Measurements from ENCODE around the gene USP48.
"Not testable (repeated sequence)": the region's sequence is repeated elsewhere in the genome, so short reads cannot be mapped to it uniquely, and the experiment has no call there.

USP48 gene

GRCh38 chr1:21828075-21828474, 45.1 kb upstream of the USP48 start:
- Histone ChIP-seq H3K27me3 (ENCODE audit: insufficient read depth, low read depth, severe bottlenecking) (no peaks in the 10 kb centered on the region), H3K9me3 (ENCODE audit: severe bottlenecking) (no peaks in the 10 kb centered on the region), H3K4me3 (ENCODE audit: low read depth, low read length) (no peak overlapping the region), H3K36me3 (peaks cover 19% of the 10 kb centered on the region), H3K27ac (no peak overlapping the region)
- no peak for TF ChIP-seq CTCF (IDR thresholded peaks at IDR 0.05; ENCODE audit: low read depth, low read length)
- DNase-seq, result no peak

- no peak overlapping the region for H3K27ac ChIP-seq
- no peak overlapping the region for H3K4me3 ChIP-seq (ENCODE audit: low read depth, low read length)
- no peak for DNase-seq
- peaks cover 19% of the 10 kb centered on the region for H3K36me3 ChIP-seq
- TF ChIP-seq CTCF (IDR thresholded peaks at IDR 0.05; ENCODE audit: low read depth, low read length), result no peak
- no peaks in the 10 kb centered on the region for H3K27me3 ChIP-seq (ENCODE audit: insufficient read depth, low read depth, severe bottlenecking)
- H3K9me3 ChIP-seq (ENCODE audit: severe bottlenecking), result no peaks in the 10 kb centered on the region
Observed at GRCh38 chr1:21827141-21827679, 44.3 kb upstream of the USP48 start.

GRCh38 chr1:21826694-21827093, 43.7 kb upstream of the USP48 start:
- H3K36me3 ChIP-seq, result peaks cover 22% of the 10 kb centered on the region
- H3K4me3 ChIP-seq (ENCODE audit: low read depth, low read length); H3K9me3 ChIP-seq (ENCODE audit: severe bottlenecking); H3K27me3 ChIP-seq (ENCODE audit: insufficient read depth, low read depth, severe bottlenecking); H3K27ac ChIP-seq: not testable (repeated sequence)
- DNase-seq, result peak; percentile 51

GRCh38 chr1:21825393-21825792, 42.4 kb upstream of the USP48 start:
- no peaks in the 10 kb centered on the region for H3K27me3 ChIP-seq (ENCODE audit: insufficient read depth, low read depth, severe bottlenecking)
- no peak overlapping the region for H3K4me3 ChIP-seq (ENCODE audit: low read depth, low read length)
- peaks cover 22% of the 10 kb centered on the region for H3K36me3 ChIP-seq
- no peak overlapping the region for H3K27ac ChIP-seq
- TF ChIP-seq CTCF (IDR thresholded peaks at IDR 0.05; ENCODE audit: low read depth, low read length), result no peak
- no peak for DNase-seq
- H3K9me3 ChIP-seq (ENCODE audit: severe bottlenecking), result no peaks in the 10 kb centered on the region

- TF ChIP-seq CTCF (IDR thresholded peaks at IDR 0.05; ENCODE audit: low read depth, low read length), result no peak
- Histone ChIP-seq H3K9me3 (ENCODE audit: severe bottlenecking) (no peaks in the 10 kb centered on the region), H3K27ac (no peak overlapping the region), H3K27me3 (ENCODE audit: insufficient read depth, low read depth, severe bottlenecking) (no peaks in the 10 kb centered on the region), H3K4me3 (ENCODE audit: low read depth, low read length) (no peak overlapping the region), H3K36me3 (peaks cover 22% of the 10 kb centered on the region)
- DNase-seq, result no peak
Observed at GRCh38 chr1:21824926-21825325, 42.0 kb upstream of the USP48 start.

- H3K4me3 ChIP-seq (ENCODE audit: low read depth, low read length), result no peak overlapping the region
- H3K9me3 ChIP-seq (ENCODE audit: severe bottlenecking), result no peaks in the 10 kb centered on the region
- TF ChIP-seq CTCF (IDR thresholded peaks at IDR 0.05; ENCODE audit: low read depth, low read length), result no peak
- H3K27ac ChIP-seq, result no peak overlapping the region
- no peak for DNase-seq
- no peaks in the 10 kb centered on the region for H3K27me3 ChIP-seq (ENCODE audit: insufficient read depth, low read depth, severe bottlenecking)
- H3K36me3 ChIP-seq, result peaks cover 22% of the 10 kb centered on the region
Observed at GRCh38 chr1:21823980-21824702, 41.2 kb upstream of the USP48 start.
